Ovary (tissue), 3 donors: ENCODE measurements around the gene SDK1.

ENCODE experiments used
- CTCF ChIP-seq, 3 donors: fragments of 450-650 bp in 2 of 3; fragments of 200-600 bp in 1 of 3; IDR thresholded peaks; one replicate each; pipeline versions ENCODE4 v1.5.1 to v1.8.0; 2016 to 2022; ENCODE audit warnings: antibody characterized with exemption in 3 of 3, mild to moderate bottlenecking in 1 of 3
- POLR2A ChIP-seq: fragments of 450-650 bp; IDR thresholded peaks from one replicate; pipeline ENCODE4 v1.6.1; 2017; ENCODE audit warnings: antibody characterized with exemption, mild to moderate bottlenecking, moderate library complexity
- donor health status: DM: no; HTN: no; CAD: no.

DNA sequence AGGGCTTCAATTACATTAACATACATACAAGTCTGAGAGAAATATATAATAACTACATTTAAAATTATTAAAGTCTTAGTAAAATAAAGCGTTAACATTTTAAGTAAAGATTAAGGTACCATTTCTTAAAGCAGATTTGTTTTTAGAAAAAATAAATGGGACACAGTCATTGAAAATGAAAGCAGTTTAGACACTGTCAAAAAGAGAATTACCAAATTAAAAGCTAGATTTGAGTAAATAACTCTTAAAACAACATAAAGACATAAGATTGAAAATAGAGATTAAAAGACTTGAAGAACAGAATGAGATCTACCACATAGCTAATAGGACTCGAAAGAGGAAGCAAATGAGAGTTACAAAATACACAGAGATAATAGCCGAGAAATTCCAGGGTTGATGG, 818.8 kb downstream of the SDK1 start:
- no peak for TF ChIP-seq CTCF (IDR thresholded peaks at IDR 0.05)
- TF ChIP-seq POLR2A: no peak
